Endothelial cell of coronary artery (primary cell): ENCODE results near the gene SLC17A9. TPM values are rescaled to one million over a fixed set of nuclear protein-coding genes. Genes with fewer than 3 reads are reported as not detected.

Source experiments
- total RNA-seq: library from RNA; depleted of rRNA; stranded (reverse); fragments of >200 nt; gene quantifications from 2 replicates; pipeline ENCODE4 v1.2.3, GENCODE V29; 2014

SLC17A9 gene
- total RNA-seq, result 6.6 and 13.8 TPM in 2 replicates

GRCh38 chr20:62952373-62952967 lies at the start of gene SLC17A9:
TSS of gene SLC17A9 (plus strand) at chr20:62952709. CDS start at chr20:62952831, 122 bp downstream.

DNA sequence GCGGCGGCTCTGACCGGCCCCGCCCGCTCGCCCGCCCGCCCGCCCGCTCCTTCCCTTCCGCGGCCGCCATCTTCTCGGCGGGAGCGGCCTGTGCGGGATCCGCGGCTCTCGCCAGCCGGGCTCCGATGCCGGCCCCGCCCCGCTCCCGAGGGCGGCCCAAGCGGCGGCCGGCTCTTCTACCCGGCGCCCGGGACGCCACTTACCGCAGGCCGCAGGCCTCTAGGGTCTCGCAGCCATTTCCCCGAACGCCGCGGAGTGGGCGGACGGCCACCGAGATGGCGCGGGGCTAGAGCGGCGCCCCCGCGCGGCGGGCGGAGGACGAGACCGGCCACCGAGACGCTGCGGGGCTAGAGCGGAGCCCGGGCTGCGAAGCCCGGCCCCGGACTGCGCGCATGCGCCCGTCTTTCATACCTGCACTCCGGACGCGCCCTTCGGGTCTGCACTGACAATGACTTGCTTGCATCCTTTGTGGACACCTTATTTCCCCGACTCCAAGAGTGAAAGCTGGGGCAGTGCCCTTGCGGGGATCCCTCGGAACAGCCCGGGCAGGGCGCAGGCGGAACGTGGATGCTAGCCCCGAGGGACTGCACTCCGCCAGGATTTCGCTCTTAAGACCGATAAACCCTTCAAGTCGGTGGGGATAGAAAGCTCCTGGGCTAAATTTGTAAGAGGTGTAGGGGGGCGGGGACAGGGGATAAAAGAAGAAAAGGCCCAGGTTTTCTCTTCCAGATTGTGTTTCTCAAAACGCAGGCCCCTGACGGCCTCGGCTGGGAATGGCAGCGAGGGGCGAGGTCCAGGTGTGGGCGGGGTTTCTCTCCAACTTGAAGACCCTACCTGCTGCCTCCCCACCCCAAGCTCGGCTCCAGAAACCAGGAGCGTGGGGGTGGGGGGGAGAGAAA lies 26.0 kb upstream of the SLC17A9 start, which contains the start of gene DIDO1:
Gene DIDO1 (minus strand): TSS at position 277 of the 899 bp plus-strand sequence.

GRCh38 chr20:62938105-62938888 lies 14.2 kb upstream of the SLC17A9 start, which contains the start of gene GID8:
TSS of gene GID8 (plus strand) at chr20:62938147. CDS start at chr20:62941503, 3,356 bp downstream.

DNA sequence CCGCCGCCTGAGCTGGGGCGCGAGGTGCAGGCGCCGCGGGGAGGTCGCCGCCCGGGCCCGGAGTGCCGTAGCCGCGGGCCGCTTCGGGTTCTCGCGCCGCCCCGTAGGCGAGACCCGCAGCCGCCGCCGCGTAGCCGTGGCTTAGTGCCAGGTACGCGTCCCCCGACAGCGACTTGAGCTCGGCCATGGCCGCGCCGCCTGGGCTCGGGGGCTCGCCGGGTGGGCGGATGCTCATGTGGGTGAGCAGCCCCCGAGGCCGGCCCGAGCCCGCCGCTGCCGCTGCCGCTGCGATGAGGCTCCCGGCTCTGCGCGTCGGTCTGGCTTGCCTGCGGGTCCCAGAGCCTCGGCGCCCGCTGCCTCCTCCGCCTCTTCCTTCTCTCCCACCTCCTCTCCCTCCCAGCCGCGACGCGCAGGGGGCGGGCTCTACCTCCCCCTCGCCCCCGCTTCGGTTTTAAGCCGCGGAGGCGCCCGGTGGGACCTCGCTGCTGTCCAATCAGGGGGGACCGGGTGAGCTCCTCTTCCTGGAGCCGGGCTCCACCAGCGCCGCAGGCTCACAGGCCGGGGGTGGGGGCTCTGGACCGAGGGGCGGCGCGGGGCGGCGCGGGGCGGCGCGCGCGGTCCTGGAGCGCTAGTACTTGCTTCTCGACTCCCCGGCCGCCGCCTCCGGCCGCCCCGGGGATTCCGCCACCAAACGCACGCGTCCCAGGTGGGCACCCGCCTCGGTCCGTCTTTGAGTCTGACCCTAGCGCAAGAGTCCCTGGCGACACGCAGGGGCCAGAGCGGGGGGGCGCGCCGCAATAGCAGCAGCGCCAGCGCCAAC lies 54.2 kb downstream of the SLC17A9 start, which contains the start of gene BHLHE23:
Gene BHLHE23 (minus strand): TSS at position 425 of the 820 bp plus-strand sequence. CDS start 190 bp downstream, at position 235.

Other genes starting within 250 kb of the SLC17A9 start
- gene NTSR1, start 243.9 kb upstream of the SLC17A9 start, total RNA-seq, result 0.19 and 0.27 TPM in 2 replicates
- gene MRGBP, start 156.2 kb upstream of the SLC17A9 start, total RNA-seq, result 19.8 and 22.0 TPM in 2 replicates
- 33.5 and 42.6 TPM in 2 replicates for gene OGFR, start 147.9 kb upstream of the SLC17A9 start, total RNA-seq
- gene COL9A3, start 135.7 kb upstream of the SLC17A9 start, total RNA-seq, result 0.19 and 0.27 TPM in 2 replicates
- gene TCFL5, start 90.9 kb upstream of the SLC17A9 start, total RNA-seq, result 11.4 and 11.9 TPM in 2 replicates
- 32.1 and 44.6 TPM in 2 replicates for gene DIDO1, start 26.2 kb upstream of the SLC17A9 start, total RNA-seq
- 40.1 and 42.9 TPM in 2 replicates for gene GID8, start 14.6 kb upstream of the SLC17A9 start, total RNA-seq
- gene BHLHE23, start 54.3 kb downstream of the SLC17A9 start, total RNA-seq, result not detected in 2 replicates